UCSD-AML1 (cell line): ENCODE data around the gene TDRD12.
"Not testable (repeated sequence)": the region's sequence is repeated elsewhere in the genome, so short reads cannot be mapped to it uniquely, and the experiment has no call there.

Experiments used
- DNase-seq: peaks from one replicate; lab custom pipeline; 2025; ENCODE audit not compliant: unreplicated experiment; lab: John Stamatoyannopoulos, UW

The TDRD12 gene

GRCh38 chr19:32866061-32866460 lies 146.5 kb downstream of the TDRD12 start:
- DNase-seq = no peak

- no peak for DNase-seq
These were observed 147.1 kb downstream of the TDRD12 start for GRCh38 chr19:32866564-32867265.

- DNase-seq = not testable (repeated sequence)
These were observed 147.9 kb downstream of the TDRD12 start for GRCh38 chr19:32867436-32867835.

DNA sequence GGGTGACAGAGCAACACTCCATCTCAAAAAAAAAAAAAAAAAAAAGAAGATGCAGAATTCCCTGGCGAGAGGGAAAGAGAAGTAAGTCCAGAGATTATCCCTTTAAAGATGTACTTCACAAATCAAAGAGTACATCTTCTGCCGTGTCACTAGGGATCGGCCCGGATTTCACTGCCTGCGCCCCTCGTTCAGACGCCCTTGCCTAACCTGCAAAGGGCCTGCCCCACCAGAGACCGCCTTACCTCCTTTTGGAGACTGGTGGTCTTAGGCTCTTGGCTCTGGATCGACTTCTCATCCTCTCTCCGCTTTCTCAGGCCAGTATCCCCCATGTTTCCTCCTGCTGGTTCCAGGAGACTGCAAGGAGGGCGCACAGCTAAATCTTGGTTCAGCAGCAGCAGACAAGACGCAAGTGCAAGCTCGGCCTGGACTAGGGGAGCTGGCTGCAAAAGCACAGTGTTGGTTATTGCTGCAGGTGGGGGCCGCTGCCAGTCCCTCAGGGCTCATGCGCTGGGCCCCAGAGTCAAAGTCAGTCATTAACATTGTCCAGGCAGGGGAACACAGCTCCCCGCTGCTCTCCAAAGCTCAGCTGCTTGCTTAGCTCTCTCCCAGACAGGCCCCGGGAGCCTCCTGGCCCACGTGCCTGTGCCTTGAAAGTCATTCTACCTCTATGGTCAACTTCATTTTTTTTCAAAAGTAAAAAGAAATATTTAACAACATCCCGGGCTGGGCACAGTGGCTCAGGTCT lies 148.8 kb downstream of the TDRD12 start:
- no peak for DNase-seq

GRCh38 chr19:32869369-32869965 lies 149.9 kb downstream of the TDRD12 start, which contains the start of gene SLC7A9:
TSS of gene SLC7A9 (minus strand) at chr19:32869767. CDS start at chr19:32868534, 1,233 bp downstream.
- no peak for DNase-seq

DNA sequence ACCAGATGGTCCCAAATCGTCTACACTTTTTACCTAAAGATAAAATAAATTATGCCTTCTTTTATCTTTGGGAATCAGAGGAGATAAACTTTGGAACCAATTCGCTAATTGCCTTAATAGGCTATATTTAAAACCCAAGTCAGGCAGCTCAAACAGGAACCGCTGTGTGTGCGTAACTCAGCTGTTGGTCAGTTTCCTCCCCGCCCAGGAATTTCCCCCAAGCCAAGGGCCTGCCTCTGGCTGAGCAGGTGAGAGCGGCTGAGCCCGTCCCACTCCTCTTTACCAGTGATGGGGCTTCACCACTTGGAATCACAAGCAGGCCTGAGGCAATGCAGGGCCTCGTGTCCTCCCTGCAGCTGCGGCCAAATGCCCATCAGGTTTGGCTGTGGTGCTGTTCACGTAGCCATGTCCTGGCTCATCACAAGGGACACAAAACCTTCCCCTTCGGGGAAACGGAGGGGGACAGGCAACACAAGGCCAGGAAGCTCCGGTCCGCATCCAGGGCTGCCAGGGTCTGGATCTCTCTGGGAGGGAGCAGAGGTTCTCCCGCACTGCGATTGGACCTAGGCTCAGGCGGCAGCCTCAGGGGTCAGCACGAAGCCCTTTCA lies 150.5 kb downstream of the TDRD12 start:
- DNase-seq = no peak

DNA sequence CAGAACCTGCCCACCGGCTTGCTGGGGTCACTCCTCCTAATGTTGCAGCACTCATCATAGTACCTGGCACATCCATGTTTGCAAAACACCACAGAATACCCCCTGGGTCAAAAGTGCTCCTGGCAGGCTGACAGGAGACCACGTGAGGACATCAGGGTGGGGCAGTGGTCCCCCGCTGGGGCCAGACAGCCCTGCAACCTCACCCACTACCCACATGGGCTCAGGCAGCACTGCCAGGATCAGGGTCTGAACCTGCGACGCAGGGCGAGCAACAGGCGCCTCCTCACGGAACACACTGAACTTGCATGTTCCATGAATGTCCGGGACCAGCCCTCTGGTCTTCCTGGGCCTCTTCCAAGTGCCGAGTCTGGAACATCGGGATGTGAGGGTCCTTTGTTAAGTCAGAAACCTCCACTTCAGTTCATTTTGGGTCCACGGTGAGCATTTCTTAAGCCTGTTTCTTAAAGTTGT lies 151.4 kb downstream of the TDRD12 start:
- DNase-seq = no peak

- DNase-seq = no peak
These were observed 152.8 kb downstream of the TDRD12 start for GRCh38 chr19:32872391-32872790.

DNA sequence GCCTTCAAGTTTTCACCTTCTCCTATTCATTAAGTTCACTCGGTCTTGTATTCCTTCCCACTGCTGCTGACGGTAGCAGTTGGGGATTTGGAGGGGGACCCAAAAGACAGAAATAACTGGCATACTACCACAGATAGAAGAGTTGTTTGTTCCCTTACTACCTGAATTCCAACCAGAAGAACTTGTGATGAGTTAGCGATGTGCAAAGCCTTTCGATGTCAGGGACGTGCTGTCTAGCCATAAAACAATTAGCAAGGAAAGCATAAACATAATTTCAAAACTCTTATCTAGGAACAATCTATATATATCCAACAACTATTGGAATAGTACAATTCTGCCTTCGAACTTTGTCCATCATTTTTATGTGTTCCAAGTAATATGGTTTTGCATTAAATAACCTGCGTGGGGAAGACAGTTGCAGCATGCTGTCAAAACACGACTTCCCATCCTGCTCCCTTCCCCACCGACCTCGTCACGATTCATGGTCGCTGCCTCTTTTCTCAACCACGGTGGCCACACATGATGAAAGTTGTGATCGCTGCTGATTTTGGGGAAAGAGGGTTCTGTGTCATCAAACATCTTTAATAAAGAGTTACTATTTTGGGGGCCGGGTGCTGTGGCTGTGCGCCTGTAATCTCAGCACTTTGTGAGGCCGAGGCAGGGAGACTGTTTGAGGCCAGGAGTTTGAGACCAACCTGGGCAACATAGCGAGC lies 153.8 kb downstream of the TDRD12 start:
- no peak for DNase-seq

GRCh38 chr19:32874605-32875004 lies 155.0 kb downstream of the TDRD12 start:
- DNase-seq = no peak

- DNase-seq = no peak
These were observed 155.9 kb downstream of the TDRD12 start for GRCh38 chr19:32875428-32875827.

DNA sequence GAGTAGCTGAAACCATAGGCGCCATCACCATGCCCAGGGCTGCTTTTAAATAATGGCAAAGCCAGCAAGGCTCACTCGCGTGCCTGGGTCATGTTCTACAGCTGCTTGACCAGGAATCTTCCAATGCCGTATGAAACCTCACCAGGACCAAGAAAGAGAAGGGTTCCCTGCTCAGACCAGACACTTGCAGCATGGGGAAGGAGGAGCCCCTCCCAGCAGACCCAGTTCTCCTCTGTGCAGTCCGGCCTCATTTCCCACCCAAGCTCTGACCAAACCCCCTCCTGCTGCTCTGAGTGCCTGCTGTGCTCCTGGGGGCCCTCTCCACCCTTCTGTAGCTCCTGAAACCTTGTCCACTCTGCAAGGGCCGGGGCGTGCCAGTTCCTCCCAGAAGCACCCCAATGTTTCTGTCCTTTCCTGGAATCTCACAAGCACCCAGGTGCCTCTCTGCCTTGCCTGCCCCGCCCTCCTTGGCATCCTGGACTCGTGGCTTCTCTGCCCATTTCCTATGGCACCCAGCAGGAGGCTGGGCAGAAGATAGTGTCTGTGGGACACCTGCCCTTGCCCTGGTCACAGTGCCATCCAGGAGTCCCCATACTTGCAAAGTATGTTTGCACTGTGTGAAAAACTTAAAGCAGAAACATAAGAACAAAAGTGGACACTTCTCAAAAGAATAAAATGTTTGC lies 156.8 kb downstream of the TDRD12 start:
- no peak for DNase-seq

DNA sequence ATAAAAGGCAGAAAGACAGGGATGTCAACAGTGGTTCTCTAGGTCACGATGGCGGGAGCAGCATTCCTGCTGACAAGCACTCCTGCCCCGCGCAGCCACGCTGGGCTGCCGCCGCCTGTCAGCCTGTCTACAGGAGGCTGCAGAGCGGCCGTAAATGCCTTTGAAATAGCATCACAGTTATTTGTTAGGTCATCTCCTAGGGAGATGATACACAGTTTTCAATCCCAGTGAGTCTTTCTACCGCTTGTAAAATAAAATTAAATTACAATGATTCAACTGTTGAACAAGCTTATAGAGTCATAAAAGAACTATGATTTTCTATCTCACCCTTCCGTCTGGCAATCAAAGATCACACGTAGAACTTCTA lies 157.3 kb downstream of the TDRD12 start:
- no peak for DNase-seq
